ENCODE results near the gene HELZ. TPM values are rescaled to one million over a fixed set of nuclear protein-coding genes. Genes with fewer than 3 reads are reported as not detected.
A peak's percentile ranks its signal among the peaks of the same experiment; 100 is the strongest.
"Not testable (repeated sequence)": the region's sequence is repeated elsewhere in the genome, so short reads cannot be mapped to it uniquely, and the experiment has no call there.

Gene HELZ
- total and polyA plus RNA-seq, 4 donors, result 14.6 to 71.6 (median 33.9) TPM

DNA sequence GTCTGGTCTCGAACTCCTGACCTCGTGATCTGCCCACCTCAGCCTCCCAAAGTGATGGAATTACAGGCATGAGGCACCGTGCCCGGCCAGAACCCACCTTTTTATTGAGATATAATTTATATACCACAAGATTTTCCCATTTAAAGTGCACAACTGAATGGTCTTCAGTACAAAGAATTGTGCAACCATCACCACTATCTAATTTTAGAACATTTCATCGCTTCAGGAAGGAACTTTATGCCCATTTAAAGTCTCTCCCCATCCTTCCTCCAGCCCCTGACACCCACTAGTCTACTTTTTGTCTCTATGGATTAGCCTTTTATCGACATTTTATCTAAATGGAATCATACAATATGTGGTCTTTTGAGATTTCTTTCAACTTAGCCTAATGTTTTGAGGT is 25.4 kb upstream of the HELZ start:
- H3K4me1 ChIP-seq (ENCODE audit: control insufficient read depth, insufficient read depth, low read length), result no peaks in the 10 kb centered on the region
- 75% methylated on average over 1 of the region's 6 CpGs for WGBS (ENCODE audit: insufficient coverage)
- H3K9me3 ChIP-seq (ENCODE audit: control insufficient read depth, insufficient read depth, low read length), result no peaks in the 10 kb centered on the region
- DNase-seq (ENCODE audit: low read depth in 4 of 6, low spot score in 6 of 6), result no peak
- H3K27me3 ChIP-seq (ENCODE audit: control insufficient read depth, insufficient read depth, low read length), result no peaks in the 10 kb centered on the region
- no peak overlapping the region for H3K4me3 ChIP-seq (ENCODE audit: low read depth, low read length)
- no peaks in the 10 kb centered on the region for H3K36me3 ChIP-seq (ENCODE audit: control insufficient read depth, insufficient read depth, low read length)
- no peak overlapping the region for H3K27ac ChIP-seq (ENCODE audit: low read depth, low read length)

DNA sequence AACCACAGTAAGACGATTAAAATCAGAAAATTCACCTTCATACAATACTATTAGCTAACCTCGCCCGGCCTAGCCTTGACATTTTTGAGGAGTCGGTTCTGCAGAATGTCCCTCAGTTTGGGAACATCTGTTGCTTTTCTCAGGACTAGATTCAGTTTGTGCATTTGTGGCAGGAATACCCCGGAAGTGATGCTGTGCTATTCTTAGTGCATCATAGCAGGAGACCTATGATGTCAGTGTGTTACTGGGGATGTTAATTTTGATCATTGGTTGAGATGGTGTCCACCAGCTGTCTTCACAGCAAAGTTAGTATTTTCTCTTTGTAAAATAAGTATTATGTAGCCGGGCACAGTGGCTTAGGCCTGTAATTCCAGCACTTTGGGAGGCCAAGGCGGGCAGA is 21.5 kb upstream of the HELZ start:
- WGBS (ENCODE audit: insufficient coverage), result 87% methylated on average over 4 of the region's 7 CpGs
- H3K27me3 ChIP-seq (ENCODE audit: control insufficient read depth, insufficient read depth, low read length), result no peaks in the 10 kb centered on the region

DNA sequence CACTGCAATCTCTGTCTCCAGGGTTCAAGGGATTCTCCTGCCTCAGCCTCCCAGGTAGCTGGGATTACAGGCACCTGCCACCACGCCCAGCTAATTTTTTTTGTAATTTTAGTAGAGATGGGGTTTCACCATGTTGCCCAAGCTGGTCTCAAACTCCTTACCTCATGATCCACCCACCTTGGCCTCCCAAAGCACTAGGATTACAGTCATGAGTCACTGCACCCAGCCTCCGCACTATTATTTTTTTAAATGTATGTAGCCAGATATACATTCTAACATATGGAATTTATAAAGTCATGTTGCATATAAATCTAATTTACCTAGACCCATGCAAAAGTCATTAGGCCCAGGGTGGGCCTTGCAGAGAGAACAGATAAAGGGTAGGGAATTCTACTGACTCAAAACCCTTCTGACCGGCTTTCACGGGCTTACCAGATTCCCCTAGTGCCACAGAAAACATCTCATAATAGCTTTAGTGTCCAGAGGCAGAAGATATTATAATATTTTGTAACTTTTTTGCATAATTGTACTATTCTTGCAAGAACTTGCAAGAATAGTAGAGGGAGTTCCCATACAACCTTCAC is 20.5 kb upstream of the HELZ start:
- no peaks in the 10 kb centered on the region for H3K36me3 ChIP-seq (ENCODE audit: control insufficient read depth, insufficient read depth, low read length)
- H3K4me3 ChIP-seq (ENCODE audit: low read depth, low read length), result no peak overlapping the region
- no peak for DNase-seq (ENCODE audit: low read depth in 4 of 6, low spot score in 6 of 6)
- WGBS (ENCODE audit: insufficient coverage), result no CpG with 5 or more reads among the region's 4 CpGs
- no peak overlapping the region for H3K27ac ChIP-seq (ENCODE audit: low read depth, low read length)
- no peaks in the 10 kb centered on the region for H3K9me3 ChIP-seq (ENCODE audit: control insufficient read depth, insufficient read depth, low read length)
- no peaks in the 10 kb centered on the region for H3K27me3 ChIP-seq (ENCODE audit: control insufficient read depth, insufficient read depth, low read length)
- H3K4me1 ChIP-seq (ENCODE audit: control insufficient read depth, insufficient read depth, low read length), result peaks cover 4% of the 10 kb centered on the region

More for the DNA sequence above, 21.5 kb upstream of the HELZ start:
- no peak for DNase-seq (ENCODE audit: low read depth in 4 of 6, low spot score in 6 of 6)
- no peak overlapping the region for H3K27ac ChIP-seq (ENCODE audit: low read depth, low read length)
- no peaks in the 10 kb centered on the region for H3K9me3 ChIP-seq (ENCODE audit: control insufficient read depth, insufficient read depth, low read length)
- no peaks in the 10 kb centered on the region for H3K4me1 ChIP-seq (ENCODE audit: control insufficient read depth, insufficient read depth, low read length)
- no peaks in the 10 kb centered on the region for H3K36me3 ChIP-seq (ENCODE audit: control insufficient read depth, insufficient read depth, low read length)
- no peak overlapping the region for H3K4me3 ChIP-seq (ENCODE audit: low read depth, low read length)

DNA sequence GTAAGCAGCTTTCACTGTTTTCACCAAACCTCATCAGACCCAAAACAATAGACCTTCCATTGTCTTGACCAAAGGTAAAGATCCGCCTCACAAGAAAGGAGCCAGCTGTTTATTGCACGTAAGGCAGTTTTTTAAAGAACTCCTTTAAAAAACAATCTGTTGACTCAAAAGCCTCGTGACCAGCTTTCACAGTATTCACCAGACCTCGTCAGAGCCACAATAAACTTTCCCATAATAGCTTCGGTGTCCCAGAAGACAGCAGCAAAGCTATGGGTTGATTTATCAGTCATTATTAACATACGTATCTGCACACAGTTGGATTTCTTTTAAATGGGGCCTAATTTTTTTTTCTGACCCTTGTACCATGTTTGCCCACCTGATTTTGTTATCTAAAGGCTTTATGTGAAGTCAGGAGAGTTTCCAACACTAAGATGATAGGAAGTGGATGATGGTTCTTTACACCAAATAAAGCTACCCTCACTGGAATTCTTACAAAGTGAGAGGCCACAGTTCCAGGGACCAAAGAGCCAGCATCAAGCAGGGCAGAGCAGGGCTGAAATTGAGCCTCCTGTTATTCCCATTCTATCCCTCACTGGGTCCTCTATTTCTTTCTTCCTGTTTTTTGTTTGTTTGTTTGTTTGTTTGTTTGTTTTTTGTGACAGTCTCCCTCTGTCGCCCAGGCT is 17.6 kb upstream of the HELZ start:
- no peak overlapping the region for H3K4me3 ChIP-seq (ENCODE audit: low read depth, low read length)
- no peak overlapping the region for H3K27ac ChIP-seq (ENCODE audit: low read depth, low read length)
- H3K9me3 ChIP-seq (ENCODE audit: control insufficient read depth, insufficient read depth, low read length), result no peaks in the 10 kb centered on the region
- WGBS (ENCODE audit: insufficient coverage), result 19% methylated on average over 5 of the region's 7 CpGs
- H3K4me1 ChIP-seq (ENCODE audit: control insufficient read depth, insufficient read depth, low read length), result peaks cover 4% of the 10 kb centered on the region
- no peaks in the 10 kb centered on the region for H3K36me3 ChIP-seq (ENCODE audit: control insufficient read depth, insufficient read depth, low read length)
- H3K27me3 ChIP-seq (ENCODE audit: control insufficient read depth, insufficient read depth, low read length), result no peaks in the 10 kb centered on the region
- no peak for DNase-seq (ENCODE audit: low read depth in 4 of 6, low spot score in 6 of 6)

DNA sequence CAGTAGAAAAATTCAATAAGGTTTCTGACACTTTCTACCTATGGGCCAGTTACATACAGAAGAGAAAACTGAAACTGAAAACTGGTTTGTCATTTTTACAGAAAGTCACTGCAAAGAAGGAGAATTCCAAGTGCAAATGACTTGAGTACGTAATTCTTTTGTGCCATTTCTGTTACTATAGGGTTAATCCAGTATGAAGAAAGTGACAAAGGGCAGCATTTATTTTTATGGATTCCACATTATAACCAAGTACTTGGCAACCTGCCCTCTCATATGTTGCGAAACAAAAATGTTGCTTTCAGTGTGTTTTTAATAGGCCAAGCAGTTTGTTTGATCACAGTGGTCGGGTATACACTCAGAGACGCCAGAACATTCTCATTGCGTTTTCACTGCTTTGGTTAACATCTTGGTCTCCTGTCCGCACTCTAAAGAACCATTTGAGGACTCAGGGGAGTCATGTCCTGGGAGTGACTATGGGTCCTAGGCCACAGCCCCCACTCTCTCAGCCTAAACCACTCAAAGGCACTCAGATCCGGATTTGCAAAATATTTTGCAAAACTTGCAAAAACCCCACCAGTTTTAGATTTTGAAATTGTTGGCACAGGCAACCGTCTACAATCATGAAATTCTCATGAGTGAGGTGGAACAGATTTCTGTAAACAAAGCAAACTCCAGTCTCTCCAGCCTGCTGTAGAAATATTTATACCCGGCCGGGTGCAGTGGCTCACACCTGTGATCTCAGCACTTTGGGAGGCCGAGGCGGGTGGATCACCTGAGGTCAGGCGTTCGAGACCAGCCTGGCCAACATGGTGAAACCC is 15.4 kb upstream of the HELZ start:
- no peaks in the 10 kb centered on the region for H3K36me3 ChIP-seq (ENCODE audit: control insufficient read depth, insufficient read depth, low read length)
- peaks cover 3% of the 10 kb centered on the region for H3K9me3 ChIP-seq (ENCODE audit: control insufficient read depth, insufficient read depth, low read length)
- peaks cover 4% of the 10 kb centered on the region for H3K4me1 ChIP-seq (ENCODE audit: control insufficient read depth, insufficient read depth, low read length)
- peak in 2 of 6 donors; percentile 9 to 47 for DNase-seq (ENCODE audit: low read depth in 4 of 6, low spot score in 6 of 6)
- H3K4me3 ChIP-seq (ENCODE audit: low read depth, low read length), result no peak overlapping the region
- no peaks in the 10 kb centered on the region for H3K27me3 ChIP-seq (ENCODE audit: control insufficient read depth, insufficient read depth, low read length)
- no peak overlapping the region for H3K27ac ChIP-seq (ENCODE audit: low read depth, low read length)
- WGBS (ENCODE audit: insufficient coverage), result 69% methylated on average over 10 of the region's 14 CpGs

DNA sequence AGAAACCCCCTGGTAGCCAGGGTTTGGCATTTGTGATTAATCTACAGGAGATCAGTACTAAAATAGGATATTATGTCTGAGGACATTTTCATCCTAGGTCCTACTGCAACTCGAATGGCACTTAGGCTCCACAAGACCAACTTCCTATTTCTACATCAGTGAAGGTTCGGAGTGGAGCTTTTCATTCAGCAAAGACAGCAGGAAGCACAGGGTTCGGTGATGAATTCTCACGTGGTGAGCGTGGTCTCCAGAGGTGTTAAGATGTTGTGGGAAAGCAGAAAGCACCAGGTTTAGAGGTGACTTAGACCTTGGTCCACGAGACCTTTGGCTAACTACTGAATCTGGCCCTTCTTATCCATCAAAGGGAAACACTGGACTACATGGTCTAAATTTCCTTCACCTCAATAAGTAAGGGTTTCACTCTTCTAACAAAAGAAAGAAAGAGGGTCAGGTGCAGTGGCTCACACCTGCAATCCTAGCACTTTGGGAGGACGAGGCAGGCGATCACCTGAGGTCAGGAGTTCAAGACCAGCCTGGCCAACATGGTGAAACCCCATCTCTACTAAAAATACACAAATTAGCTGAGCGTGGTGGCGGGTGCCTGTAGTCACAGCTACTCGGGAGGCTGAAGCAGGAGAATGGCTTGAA is 13.9 kb upstream of the HELZ start:
- no peak for DNase-seq (ENCODE audit: low read depth in 4 of 6, low spot score in 6 of 6)
- H3K4me3 ChIP-seq (ENCODE audit: low read depth, low read length), result no peak overlapping the region
- no peaks in the 10 kb centered on the region for H3K36me3 ChIP-seq (ENCODE audit: control insufficient read depth, insufficient read depth, low read length)
- no peaks in the 10 kb centered on the region for H3K27me3 ChIP-seq (ENCODE audit: control insufficient read depth, insufficient read depth, low read length)
- no peak overlapping the region for H3K27ac ChIP-seq (ENCODE audit: low read depth, low read length)
- 100% methylated on average over 1 of the region's 11 CpGs for WGBS (ENCODE audit: insufficient coverage)
- peaks cover 3% of the 10 kb centered on the region for H3K9me3 ChIP-seq (ENCODE audit: control insufficient read depth, insufficient read depth, low read length)
- H3K4me1 ChIP-seq (ENCODE audit: control insufficient read depth, insufficient read depth, low read length), result peaks cover 4% of the 10 kb centered on the region

DNA sequence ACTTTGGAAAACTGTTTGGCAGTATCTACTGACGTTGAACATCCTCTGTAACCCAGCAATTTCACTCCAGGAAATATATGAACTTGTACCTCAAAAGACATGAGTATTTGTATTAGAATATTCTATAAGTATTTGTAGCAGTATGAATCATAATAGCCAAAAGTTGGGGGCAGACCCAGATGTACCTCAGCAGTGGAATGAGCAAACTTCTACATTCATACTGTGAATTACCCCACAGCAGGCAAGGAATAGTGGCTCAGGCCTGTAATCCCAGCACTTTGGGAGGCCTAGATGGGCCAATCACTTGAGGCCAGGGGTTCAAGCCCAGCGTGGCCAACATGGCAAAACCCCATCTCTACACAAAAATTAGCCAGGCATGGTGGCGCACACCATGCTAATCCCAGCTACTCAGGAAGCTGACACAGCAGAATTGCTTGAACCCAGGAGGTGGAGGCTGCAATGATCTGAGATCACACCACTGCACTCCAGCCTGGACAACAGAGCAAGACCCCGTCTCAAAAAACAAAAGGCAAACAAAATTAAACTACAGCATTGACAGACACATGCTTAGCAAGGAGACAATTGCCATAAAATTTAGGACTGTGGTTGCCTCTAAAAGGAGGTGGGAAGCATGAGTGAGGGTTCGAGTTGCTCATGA is 11.2 kb upstream of the HELZ start:
- peaks cover 4% of the 10 kb centered on the region for H3K4me1 ChIP-seq (ENCODE audit: control insufficient read depth, insufficient read depth, low read length)
- no peaks in the 10 kb centered on the region for H3K27me3 ChIP-seq (ENCODE audit: control insufficient read depth, insufficient read depth, low read length)
- H3K9me3 ChIP-seq (ENCODE audit: control insufficient read depth, insufficient read depth, low read length), result peaks cover 3% of the 10 kb centered on the region
- no peak for DNase-seq (ENCODE audit: low read depth in 4 of 6, low spot score in 6 of 6)
- H3K27ac ChIP-seq (ENCODE audit: low read depth, low read length), result no peak overlapping the region
- no peak overlapping the region for H3K4me3 ChIP-seq (ENCODE audit: low read depth, low read length)
- no peaks in the 10 kb centered on the region for H3K36me3 ChIP-seq (ENCODE audit: control insufficient read depth, insufficient read depth, low read length)
- WGBS (ENCODE audit: insufficient coverage), result 100% methylated on average over 3 of the region's 5 CpGs

DNA sequence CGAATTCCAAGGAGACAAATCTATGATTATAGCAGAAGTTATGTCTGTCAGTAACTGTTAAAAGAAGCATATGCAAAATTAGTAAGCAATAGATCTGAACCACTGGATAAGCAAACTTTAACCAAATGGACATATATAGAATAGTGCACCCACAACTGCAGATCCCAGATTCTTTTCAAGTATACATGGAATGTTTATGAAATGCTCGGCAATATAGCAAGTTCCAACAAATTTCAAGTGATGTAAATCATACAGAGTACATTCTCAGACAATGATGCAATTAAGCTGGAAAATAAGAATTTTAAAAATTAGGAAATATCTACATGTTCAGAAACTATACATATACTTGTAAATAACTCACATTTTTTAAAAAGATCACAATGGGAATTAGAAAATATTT is 8.4 kb upstream of the HELZ start:
- Histone ChIP-seq H3K36me3 (ENCODE audit: control insufficient read depth, insufficient read depth, low read length) (no peaks in the 10 kb centered on the region), H3K4me3 (ENCODE audit: low read depth, low read length) (no peak overlapping the region), H3K4me1 (ENCODE audit: control insufficient read depth, insufficient read depth, low read length) (no peaks in the 10 kb centered on the region), H3K27ac (ENCODE audit: low read depth, low read length) (no peak overlapping the region), H3K27me3 (ENCODE audit: control insufficient read depth, insufficient read depth, low read length) (no peaks in the 10 kb centered on the region), H3K9me3 (ENCODE audit: control insufficient read depth, insufficient read depth, low read length) (peaks cover 3% of the 10 kb centered on the region)
- no peak for DNase-seq (ENCODE audit: low read depth in 4 of 6, low spot score in 6 of 6)
- no CpG with 5 or more reads among the region's 2 CpGs for WGBS (ENCODE audit: insufficient coverage)

DNA sequence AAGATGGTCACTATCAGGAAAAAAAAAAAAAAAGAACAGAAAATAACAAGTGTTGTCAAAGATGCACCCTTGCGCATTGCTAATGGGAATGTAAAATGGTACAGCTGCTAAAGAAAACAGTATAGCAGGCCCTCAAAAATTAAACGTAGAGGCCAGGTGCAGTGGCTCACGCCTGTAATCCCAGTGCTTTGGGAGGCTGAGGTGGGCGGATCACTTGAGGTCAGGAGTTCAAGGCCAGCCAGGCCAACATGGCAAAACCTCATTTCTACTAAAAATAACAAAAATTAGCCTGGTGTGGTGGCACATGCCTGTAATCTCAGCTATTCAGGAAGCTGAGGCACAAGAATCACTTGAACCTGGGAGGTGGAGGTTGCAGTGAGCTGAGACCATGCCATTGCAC is 6.6 kb upstream of the HELZ start:
- 83% methylated on average over 1 of the region's 4 CpGs for WGBS (ENCODE audit: insufficient coverage)
- not testable (repeated sequence) for H3K4me1 ChIP-seq (ENCODE audit: control insufficient read depth, insufficient read depth, low read length); H3K27ac ChIP-seq (ENCODE audit: low read depth, low read length); H3K4me3 ChIP-seq (ENCODE audit: low read depth, low read length); H3K36me3 ChIP-seq (ENCODE audit: control insufficient read depth, insufficient read depth, low read length); H3K27me3 ChIP-seq (ENCODE audit: control insufficient read depth, insufficient read depth, low read length); H3K9me3 ChIP-seq (ENCODE audit: control insufficient read depth, insufficient read depth, low read length); DNase-seq (ENCODE audit: low read depth in 4 of 6, low spot score in 6 of 6)
